GM11168 (cell line): ENCODE results near the gene SENP2.

Experiments
- in situ Hi-C: fragments of 300-500 bp; cut with MboI; formaldehyde crosslinking; loops from one replicate; pipeline ENCODE4 v1.12.0; 2022; ENCODE audit warnings: low sequenced_read_pairs; ENCODE audit not compliant: unreplicated experiment

SENP2 gene

DNA sequence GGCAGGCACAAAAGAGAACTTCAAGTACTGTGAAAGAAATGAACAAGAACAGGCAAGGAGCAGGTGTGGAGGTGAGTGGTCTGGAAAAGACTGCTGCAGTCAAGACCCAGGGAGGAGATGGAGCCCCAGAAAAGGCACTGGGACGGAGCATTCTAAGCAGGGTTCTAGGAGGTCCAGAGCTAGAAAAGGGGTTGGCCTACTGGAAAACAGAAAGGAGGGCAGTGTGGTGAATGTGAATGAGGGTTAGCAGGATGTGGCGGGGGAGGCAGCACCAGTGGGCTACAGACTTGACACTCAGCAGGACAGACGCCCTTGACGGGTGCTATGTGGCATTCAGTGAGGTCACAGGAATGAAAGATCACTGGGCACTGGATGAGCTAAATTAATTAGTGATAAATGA is 75.7 kb downstream of the SENP2 start:
- in situ Hi-C loops: no loop called here

DNA sequence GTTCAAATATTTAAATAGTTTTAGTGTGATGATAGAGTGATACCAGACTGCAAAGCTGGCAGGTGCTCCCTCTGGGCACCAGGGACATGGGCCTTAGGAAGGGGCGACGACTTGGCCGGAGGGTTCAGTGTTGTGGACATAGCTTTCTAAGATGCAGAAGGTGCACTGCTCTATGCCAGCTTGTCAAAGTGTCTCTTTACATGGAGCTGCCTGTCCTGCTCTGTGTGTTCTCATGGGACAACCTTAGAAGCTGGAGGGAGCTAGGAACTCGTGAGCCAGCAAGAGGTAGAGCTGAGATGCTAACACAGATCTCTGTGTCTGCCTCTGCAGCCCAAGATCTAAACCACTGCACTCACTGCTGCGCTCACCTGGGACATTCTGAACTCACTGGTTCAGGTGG is 77.8 kb downstream of the SENP2 start:
- in situ Hi-C loops: no loop called here

DNA sequence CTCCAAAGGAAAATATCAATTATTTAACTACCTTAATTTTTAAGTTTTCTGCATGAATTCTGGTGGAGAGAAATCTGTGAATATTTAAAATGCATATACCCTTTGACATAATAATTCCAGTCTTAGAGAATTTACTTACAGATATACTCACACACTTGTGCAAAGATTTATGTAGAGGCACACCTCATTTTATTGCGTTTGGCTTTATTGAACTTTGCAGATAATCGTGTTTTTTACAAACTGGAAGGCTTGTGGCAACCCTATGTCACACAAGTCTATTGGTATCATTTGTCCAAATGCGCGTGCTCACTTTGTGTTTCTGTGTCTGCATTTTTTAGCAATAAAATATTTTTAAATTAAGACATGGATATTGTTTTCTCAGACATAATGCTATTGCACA is 81.5 kb downstream of the SENP2 start:
- in situ Hi-C loops: no loop called here

- in situ Hi-C loops: loop anchor here (5.0 kb wide), 1 partner anchor 85 kb away; no protein-coding TSS in a partner anchor
Measured at GRCh38 chr3:185677146-185677829, 91.2 kb downstream of the SENP2 start.

GRCh38 chr3:185678027-185678426 is 91.9 kb downstream of the SENP2 start:
- in situ Hi-C loops: loop anchor here (5.0 kb wide), 1 partner anchor 84 kb away; no protein-coding TSS in a partner anchor

- in situ Hi-C loops: no loop called here
Measured at GRCh38 chr3:185680231-185680630, 94.1 kb downstream of the SENP2 start.
